Measurements from ENCODE around the gene SLC46A2. TPM values are rescaled to one million over a fixed set of nuclear protein-coding genes. Genes with fewer than 3 reads are reported as not detected.

The SLC46A2 gene
- polyA plus RNA-seq, 1 donor (not counting 4 experiments of a cell fraction or from before 2014, with no cell fraction given), result not detected

DNA sequence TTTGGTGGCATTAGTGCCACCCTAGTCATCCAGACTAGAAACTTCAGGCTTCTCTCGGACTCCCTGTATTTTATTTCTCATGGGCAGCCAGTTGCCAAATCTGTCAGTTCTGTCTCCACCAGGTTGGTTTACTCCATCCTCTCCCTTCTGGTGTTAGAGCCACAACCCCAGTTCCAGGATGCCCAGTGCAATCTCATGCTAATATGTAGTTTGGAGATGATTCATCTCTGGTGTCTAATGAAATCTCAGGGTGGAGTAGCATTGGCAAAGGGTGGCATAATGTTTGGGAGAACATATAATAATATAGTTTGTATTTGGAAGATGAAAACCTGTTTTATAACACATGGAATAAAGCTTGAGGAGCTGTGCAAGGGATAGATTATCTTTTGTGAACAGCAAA lies 30.2 kb downstream of the SLC46A2 start:
- TF ChIP-seq, protein P1, sequence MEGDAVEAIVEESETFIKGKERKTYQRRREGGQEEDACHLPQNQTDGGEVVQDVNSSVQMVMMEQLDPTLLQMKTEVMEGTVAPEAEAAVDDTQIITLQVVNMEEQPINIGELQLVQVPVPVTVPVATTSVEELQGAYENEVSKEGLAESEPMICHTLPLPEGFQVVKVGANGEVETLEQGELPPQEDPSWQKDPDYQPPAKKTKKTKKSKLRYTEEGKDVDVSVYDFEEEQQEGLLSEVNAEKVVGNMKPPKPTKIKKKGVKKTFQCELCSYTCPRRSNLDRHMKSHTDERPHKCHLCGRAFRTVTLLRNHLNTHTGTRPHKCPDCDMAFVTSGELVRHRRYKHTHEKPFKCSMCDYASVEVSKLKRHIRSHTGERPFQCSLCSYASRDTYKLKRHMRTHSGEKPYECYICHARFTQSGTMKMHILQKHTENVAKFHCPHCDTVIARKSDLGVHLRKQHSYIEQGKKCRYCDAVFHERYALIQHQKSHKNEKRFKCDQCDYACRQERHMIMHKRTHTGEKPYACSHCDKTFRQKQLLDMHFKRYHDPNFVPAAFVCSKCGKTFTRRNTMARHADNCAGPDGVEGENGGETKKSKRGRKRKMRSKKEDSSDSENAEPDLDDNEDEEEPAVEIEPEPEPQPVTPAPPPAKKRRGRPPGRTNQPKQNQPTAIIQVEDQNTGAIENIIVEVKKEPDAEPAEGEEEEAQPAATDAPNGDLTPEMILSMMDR (optimal IDR thresholded peaks at IDR 0.05 in 1 of 3, IDR thresholded peaks at IDR 0.05 in 1 of 3, conservative IDR thresholded peaks at IDR 0.05 in 1 of 3; ENCODE audit: extremely low read depth in 1 of 3, insufficient read depth in 2 of 3, low read length in 3 of 3), result no peak
- TF ChIP-seq EZH2 (IDR thresholded peaks at IDR 0.05; ENCODE audit: low read length), result no peak
- Histone ChIP-seq H2AFZ (ENCODE audit: control insufficient read depth, low read length) (no peak overlapping the region), H3K79me2 (ENCODE audit: control insufficient read depth, insufficient read depth, low read length) (no peaks in the 10 kb centered on the region), H3K9me1 (ENCODE audit: control insufficient read depth, extremely low read depth, insufficient read depth, low read length) (no peaks in the 10 kb centered on the region), H3K27me3 (ENCODE audit: control insufficient read depth, extremely low read depth, insufficient read depth, low read length) (no peaks in the 10 kb centered on the region), H3K4me2 (ENCODE audit: control insufficient read depth, extremely low read depth, insufficient read depth, low read depth, low read length) (no peak overlapping the region), H3K4me1 (ENCODE audit: control insufficient read depth, extremely low read depth, insufficient read depth, low read length) (no peaks in the 10 kb centered on the region), H3K36me3 (ENCODE audit: control insufficient read depth in 2 of 2, extremely low read depth in 1 of 2, insufficient read depth in 2 of 2, low read length in 2 of 2) (peaks cover 0 to 8% of the 10 kb centered on the region in 2 experiments), H4K20me1 (ENCODE audit: control insufficient read depth, extremely low read depth, insufficient read depth, low read length) (no peaks in the 10 kb centered on the region), H3K27ac (ENCODE audit: control insufficient read depth, insufficient read depth, low read length) (no peak overlapping the region), H3K9me3 (ENCODE audit: control insufficient read depth, low read depth, low read length) (no peaks in the 10 kb centered on the region), H3K9ac (ENCODE audit: control insufficient read depth, extremely low read depth, insufficient read depth, low read length) (no peak overlapping the region), H3K4me3 (ENCODE audit: control insufficient read depth in 2 of 3, extremely low read depth in 1 of 3, insufficient read depth in 2 of 3, low read depth in 1 of 3, low read length in 3 of 3) (no peak overlapping the region)
- DNase-seq (ENCODE audit: low read depth, low spot score) (no peak), FAIRE-seq (no peak)
- dilution Hi-C loops (cut with MboI; ENCODE audit: extremely low pct_ligation_motif_present, low sequenced_read_pairs), result no loop called here

DNA sequence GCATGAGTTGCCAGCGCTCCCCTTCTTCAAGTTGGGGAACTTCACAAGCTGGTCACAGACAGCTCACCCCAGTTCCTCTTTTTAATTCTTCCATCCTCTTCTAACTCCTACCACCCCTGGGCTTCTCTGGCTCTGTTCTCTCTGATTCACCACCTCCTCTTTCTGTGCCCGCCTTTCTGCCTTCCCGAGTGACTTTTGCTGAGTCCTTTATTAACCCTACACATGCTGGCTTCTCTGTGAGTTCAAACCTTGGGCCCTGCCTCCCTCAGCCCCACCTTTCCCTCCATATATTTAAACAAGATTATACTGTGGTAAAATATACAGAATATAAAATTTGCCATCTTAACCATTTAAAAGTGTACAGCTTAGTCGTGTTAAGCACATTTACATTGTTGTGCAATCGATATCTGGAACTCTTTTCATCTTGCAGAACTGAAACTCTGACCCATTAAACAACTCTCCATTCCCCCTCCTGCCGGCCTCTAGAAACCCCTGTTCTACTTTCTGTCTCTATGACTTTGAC lies 32.0 kb downstream of the SLC46A2 start:
- no peak for DNase-seq (ENCODE audit: low read depth, low spot score)
- dilution Hi-C loops (cut with MboI; ENCODE audit: extremely low pct_ligation_motif_present, low sequenced_read_pairs), result no loop called here
- Histone ChIP-seq H3K27me3 (ENCODE audit: control insufficient read depth, extremely low read depth, insufficient read depth, low read length) (no peaks in the 10 kb centered on the region), H3K36me3 (ENCODE audit: control insufficient read depth in 2 of 2, extremely low read depth in 1 of 2, insufficient read depth in 2 of 2, low read length in 2 of 2) (peaks cover 0 to 8% of the 10 kb centered on the region in 2 experiments), H3K27ac (ENCODE audit: control insufficient read depth, insufficient read depth, low read length) (no peak overlapping the region), H3K9me1 (ENCODE audit: control insufficient read depth, extremely low read depth, insufficient read depth, low read length) (no peaks in the 10 kb centered on the region), H3K9ac (ENCODE audit: control insufficient read depth, extremely low read depth, insufficient read depth, low read length) (no peak overlapping the region), H3K4me3 (ENCODE audit: control insufficient read depth in 2 of 3, extremely low read depth in 1 of 3, insufficient read depth in 2 of 3, low read depth in 1 of 3, low read length in 3 of 3) (no peak overlapping the region), H3K4me1 (ENCODE audit: control insufficient read depth, extremely low read depth, insufficient read depth, low read length) (no peaks in the 10 kb centered on the region), H3K4me2 (ENCODE audit: control insufficient read depth, extremely low read depth, insufficient read depth, low read depth, low read length) (no peak overlapping the region), H3K79me2 (ENCODE audit: control insufficient read depth, insufficient read depth, low read length) (no peaks in the 10 kb centered on the region), H3K9me3 (ENCODE audit: control insufficient read depth, low read depth, low read length) (no peaks in the 10 kb centered on the region), H4K20me1 (ENCODE audit: control insufficient read depth, extremely low read depth, insufficient read depth, low read length) (no peaks in the 10 kb centered on the region), H2AFZ (ENCODE audit: control insufficient read depth, low read length) (no peak overlapping the region)
- TF ChIP-seq, protein P1 (optimal IDR thresholded peaks at IDR 0.05 in 1 of 3, IDR thresholded peaks at IDR 0.05 in 1 of 3, conservative IDR thresholded peaks at IDR 0.05 in 1 of 3; ENCODE audit: extremely low read depth in 1 of 3, insufficient read depth in 2 of 3, low read length in 3 of 3), result no peak
- TF ChIP-seq EZH2 (IDR thresholded peaks at IDR 0.05; ENCODE audit: low read length), result no peak
- FAIRE-seq, result no peak

Data from keratinocyte (primary cell).